Renal cortex interstitium (tissue), 11 donors: ENCODE results near the gene ITGAE. TPM values are rescaled to one million over a fixed set of nuclear protein-coding genes. Genes with fewer than 3 reads are reported as not detected.
"Not testable (repeated sequence)": the region's sequence is repeated elsewhere in the genome, so short reads cannot be mapped to it uniquely, and the experiment has no call there.

Experiments
- DNase-seq, 11 donors: peaks; one replicate each; pipeline ENCODE4 v3.0.0-alpha.2; 2013; ENCODE audit warnings: low read depth in 9 of 11, low spot score in 4 of 11; ENCODE audit errors: extremely low read depth in 1 of 11
- polyA plus RNA-seq, 3 donors: library from polyadenylated mRNA; unstranded; fragments of 120-200 nt; gene quantifications; one replicate each; pipeline ENCODE4 v1.2.1, GENCODE V29; 2013; ENCODE audit not compliant: insufficient read length in 3 of 3

Gene ITGAE
- polyA plus RNA-seq, 3 donors: 37.7 to 40.0 (median 37.8) TPM

- no peak for DNase-seq
Measured at GRCh38 chr17:3751836-3752235, 49.2 kb downstream of the ITGAE start.

GRCh38 chr17:3750926-3751325, 50.1 kb downstream of the ITGAE start:
- DNase-seq: no peak

GRCh38 chr17:3750296-3750695, 50.7 kb downstream of the ITGAE start:
- DNase-seq: no peak

- DNase-seq: no peak
Measured at GRCh38 chr17:3748576-3748975, 52.4 kb downstream of the ITGAE start.

- no peak for DNase-seq
Measured at GRCh38 chr17:3747805-3748204, 53.2 kb downstream of the ITGAE start.

- DNase-seq: no peak
Measured at GRCh38 chr17:3745071-3745470, 55.9 kb downstream of the ITGAE start.

GRCh38 chr17:3744014-3744413, 57.0 kb downstream of the ITGAE start:
- no peak for DNase-seq

GRCh38 chr17:3740611-3741073, 60.3 kb downstream of the ITGAE start:
- DNase-seq: no peak

- no peak for DNase-seq
Measured at GRCh38 chr17:3739422-3740124, 61.4 kb downstream of the ITGAE start.

- DNase-seq: peak in 1 of 11 donors; percentile 34
Measured at GRCh38 chr17:3738562-3739295, 62.3 kb downstream of the ITGAE start.

- DNase-seq: no peak
Measured at GRCh38 chr17:3735515-3735914, 65.5 kb downstream of the ITGAE start.

GRCh38 chr17:3734911-3735276, 66.1 kb downstream of the ITGAE start:
- not testable (repeated sequence) for DNase-seq

- peak in 7 of 11 donors; percentile 41 to 69 (median 63) for DNase-seq
Measured at GRCh38 chr17:3732210-3732621, 68.8 kb downstream of the ITGAE start.

- peak in 1 of 11 donors; percentile 32 for DNase-seq
Measured at GRCh38 chr17:3730881-3731429, 70.0 kb downstream of the ITGAE start.

GRCh38 chr17:3729881-3730280, 71.1 kb downstream of the ITGAE start:
- DNase-seq: no peak

GRCh38 chr17:3728099-3728498, 72.9 kb downstream of the ITGAE start:
- DNase-seq: not testable (repeated sequence)

- DNase-seq: no peak
Measured at GRCh38 chr17:3727041-3727440, 73.9 kb downstream of the ITGAE start.

- DNase-seq: no peak
Measured at GRCh38 chr17:3724378-3725077, 76.5 kb downstream of the ITGAE start.

GRCh38 chr17:3723556-3724377, 77.2 kb downstream of the ITGAE start, which contains the start of gene HASPIN:
Gene HASPIN (plus strand): TSS chr17:3723903. CDS start chr17:3723936, 33 bp downstream.
- peak; percentile 83 to 93 (median 88) for DNase-seq
